LNCaP clone FGC (cell line): Measurements from ENCODE around the gene STAP2.
"Not testable (repeated sequence)": the region's sequence is repeated elsewhere in the genome, so short reads cannot be mapped to it uniquely, and the experiment has no call there.

Experiments
- DNase-seq: peaks from one replicate; pipeline ENCODE4 v3.0.0-alpha.2; 2011; ENCODE audit warnings: low read depth
- H3K4me3 ChIP-seq: 2 replicates; pipeline ENCODE4 v1.5.1; 2011; ENCODE audit warnings: mild to moderate bottlenecking, low read depth, low read length, control low read depth
- TF ChIP-seq, protein P1 (sequence below): IDR thresholded peaks from 2 replicates; pipeline ENCODE4 v1.5.1; 2012; ENCODE audit warnings: mild to moderate bottlenecking; ENCODE audit not compliant: control insufficient read depth, insufficient read depth; ENCODE audit errors: extremely low read depth

Gene STAP2

DNA sequence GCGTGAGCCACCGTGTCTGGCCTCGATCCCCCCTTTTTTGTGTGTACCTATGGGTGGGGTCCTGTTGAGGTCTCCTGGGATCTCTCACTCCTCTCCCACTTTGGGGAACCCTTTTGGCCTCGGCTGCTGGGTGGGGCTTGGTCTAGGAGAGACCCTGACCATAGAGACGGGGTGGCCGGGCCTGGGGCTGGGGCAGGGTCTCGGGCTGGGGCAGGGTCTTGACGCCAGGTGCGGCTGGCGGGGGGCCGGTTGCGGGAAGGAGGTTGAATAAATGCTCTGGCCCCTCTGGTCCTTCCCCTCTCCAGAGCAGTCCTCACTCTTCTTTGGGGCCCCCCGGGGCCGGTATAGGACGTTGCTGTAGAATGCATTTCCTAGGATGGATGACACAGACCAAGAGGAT, 46.1 kb downstream of the STAP2 start:
- H3K4me3 ChIP-seq: no peak overlapping the region

DNA sequence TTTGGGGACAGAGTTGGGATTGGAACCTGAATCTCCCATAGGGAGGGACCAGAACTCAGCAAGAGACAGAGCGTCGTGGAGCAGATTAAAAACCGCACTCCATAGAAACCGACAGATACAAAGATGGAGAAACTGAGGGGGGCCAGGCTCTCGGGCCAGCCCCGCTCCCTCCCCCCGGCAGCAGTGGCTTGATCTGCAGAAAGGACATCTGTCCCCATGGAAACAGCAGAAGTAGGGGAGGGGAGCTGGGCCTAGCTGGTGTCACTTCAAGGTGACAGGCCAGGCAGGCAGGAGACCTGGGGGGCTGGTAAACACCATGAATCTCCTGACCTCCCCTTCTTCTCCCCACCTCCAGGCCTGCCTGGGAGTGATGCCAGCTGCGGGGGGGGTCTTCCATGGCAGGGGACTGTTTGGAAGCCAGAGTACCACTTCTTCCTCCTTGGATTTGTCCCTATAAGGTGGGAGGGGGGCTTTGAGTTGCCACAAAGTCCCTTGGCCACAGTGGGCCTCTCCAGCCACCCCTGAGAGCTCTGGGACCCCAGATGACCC, 47.4 kb downstream of the STAP2 start:
- DNase-seq: no peak
- TF ChIP-seq, protein P1, sequence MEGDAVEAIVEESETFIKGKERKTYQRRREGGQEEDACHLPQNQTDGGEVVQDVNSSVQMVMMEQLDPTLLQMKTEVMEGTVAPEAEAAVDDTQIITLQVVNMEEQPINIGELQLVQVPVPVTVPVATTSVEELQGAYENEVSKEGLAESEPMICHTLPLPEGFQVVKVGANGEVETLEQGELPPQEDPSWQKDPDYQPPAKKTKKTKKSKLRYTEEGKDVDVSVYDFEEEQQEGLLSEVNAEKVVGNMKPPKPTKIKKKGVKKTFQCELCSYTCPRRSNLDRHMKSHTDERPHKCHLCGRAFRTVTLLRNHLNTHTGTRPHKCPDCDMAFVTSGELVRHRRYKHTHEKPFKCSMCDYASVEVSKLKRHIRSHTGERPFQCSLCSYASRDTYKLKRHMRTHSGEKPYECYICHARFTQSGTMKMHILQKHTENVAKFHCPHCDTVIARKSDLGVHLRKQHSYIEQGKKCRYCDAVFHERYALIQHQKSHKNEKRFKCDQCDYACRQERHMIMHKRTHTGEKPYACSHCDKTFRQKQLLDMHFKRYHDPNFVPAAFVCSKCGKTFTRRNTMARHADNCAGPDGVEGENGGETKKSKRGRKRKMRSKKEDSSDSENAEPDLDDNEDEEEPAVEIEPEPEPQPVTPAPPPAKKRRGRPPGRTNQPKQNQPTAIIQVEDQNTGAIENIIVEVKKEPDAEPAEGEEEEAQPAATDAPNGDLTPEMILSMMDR: no peak
- no peak overlapping the region for H3K4me3 ChIP-seq

More for the DNA sequence above, 46.1 kb downstream of the STAP2 start:
- DNase-seq: no peak
- TF ChIP-seq, protein P1: no peak

DNA sequence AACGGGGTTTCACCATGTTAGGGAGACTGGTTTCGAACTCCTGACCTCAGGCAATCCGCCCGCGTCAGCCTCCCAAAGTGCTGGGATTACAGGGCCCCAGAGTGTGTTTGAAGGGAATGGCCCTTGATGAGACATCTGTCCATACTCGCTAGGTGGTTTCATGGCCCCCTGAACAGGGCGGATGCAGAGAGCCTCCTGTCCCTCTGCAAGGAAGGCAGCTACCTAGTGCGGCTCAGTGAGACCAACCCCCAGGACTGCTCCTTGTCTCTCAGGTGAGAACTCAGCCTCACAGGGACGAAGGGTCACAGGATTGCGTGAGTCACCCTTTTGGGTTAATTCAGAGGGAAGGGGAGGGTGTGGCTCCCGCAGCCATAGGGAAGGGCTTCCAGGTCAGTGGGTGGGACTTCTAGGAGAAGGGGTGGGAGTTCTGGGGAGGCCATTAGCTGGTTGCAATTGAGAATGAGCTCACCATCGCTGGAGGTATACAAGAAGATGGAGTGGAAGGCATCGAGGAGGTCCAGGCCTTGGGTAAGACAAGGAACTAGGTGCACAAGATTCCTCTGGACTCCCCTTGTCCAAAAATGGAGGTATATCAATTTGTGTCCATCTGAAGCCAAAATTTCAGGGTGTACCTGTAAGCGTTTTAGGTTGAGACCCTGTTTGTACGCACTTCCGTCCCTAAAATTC, 50.4 kb downstream of the STAP2 start:
- H3K4me3 ChIP-seq: no peak overlapping the region
- no peak for DNase-seq
- TF ChIP-seq, protein P1: no peak

DNA sequence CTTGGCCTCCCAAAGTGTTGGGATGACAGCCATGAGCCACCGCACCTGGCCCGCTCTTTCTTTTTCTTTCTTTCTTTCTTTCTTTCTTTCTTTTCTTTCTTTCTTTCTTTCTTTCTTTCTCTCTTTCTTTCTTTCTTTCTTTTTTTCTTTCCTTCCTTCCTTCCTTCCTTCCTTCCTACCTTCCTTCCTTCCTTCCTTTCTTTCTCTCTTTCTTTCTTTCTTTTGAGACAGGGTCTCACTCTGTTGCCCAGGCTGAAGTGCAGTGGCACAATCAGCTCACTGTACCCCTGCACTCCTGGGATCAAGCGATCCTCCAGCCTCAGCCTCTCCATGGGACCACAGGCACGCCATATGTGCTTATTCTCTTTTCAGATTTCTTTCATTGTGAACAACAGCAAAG, 52.5 kb downstream of the STAP2 start:
- not testable (repeated sequence) for H3K4me3 ChIP-seq, DNase-seq

DNA sequence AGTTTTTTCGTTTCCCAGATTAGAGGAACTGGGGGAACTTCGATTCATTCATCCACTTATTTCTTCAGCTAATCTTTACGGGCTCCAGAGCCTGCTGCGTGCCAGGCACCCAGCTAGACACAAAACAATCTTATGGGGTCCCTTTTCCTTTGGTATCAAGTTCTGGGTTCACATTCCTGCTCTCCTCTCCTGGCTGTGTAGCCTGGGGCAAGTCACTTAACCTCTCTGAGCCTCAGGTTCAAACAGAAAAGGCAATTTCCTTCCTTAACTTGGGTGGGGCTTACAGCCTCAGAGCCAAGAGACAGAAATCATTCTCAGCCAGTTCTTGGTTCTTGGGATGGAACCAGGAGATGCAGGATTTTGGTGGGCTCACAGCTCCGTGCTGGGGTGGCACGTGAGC, 53.7 kb downstream of the STAP2 start:
- DNase-seq: no peak
- TF ChIP-seq, protein P1: no peak
- H3K4me3 ChIP-seq: no peak overlapping the region

DNA sequence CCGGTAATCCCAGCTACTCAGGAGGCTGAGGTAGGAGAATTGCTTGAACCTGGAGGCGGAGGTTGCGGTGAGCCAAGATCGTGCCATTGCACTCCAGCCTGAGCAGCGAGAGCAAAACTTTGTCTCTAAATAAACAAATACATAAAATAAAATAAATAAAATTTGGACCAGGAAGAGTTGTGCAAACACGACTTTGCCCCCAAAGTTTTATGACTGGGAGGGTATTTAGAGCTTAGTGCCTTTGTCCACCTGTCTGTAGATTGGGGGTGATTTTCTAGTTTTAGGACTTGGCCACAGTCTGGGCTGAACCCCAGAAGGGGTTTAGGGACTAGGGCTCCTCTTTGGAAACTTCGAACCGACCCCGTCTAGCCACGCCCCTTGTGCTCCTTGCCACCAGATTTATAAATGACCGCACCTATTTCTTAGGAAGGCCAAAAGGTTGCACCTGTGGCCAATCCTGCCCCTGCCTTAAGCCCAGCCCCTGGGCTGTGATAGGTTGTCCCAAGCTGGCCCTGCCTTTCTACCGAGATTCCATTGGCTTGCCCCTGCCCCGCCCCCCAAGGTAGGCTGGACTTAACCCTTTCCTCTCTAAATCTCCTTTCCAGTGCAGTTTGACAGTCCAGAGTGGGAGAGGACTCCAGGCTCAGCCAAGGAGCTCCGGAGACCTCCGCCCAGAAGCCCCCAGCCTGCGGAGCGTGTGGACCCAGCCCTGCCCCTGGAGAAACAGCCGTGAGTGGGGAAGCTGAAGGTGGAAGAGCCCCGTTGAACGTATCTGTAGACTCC, 54.3 kb downstream of the STAP2 start:
- DNase-seq: no peak
- TF ChIP-seq, protein P1: no peak

More for the DNA sequence above, 54.3 kb downstream of the STAP2 start:
- H3K4me3 ChIP-seq: no peak overlapping the region
